WI38 (cell line): Measurements from ENCODE around the gene KCNIP2.

ENCODE experiments used
- H3K4me3 ChIP-seq: 2 replicates; pipeline ENCODE4 v1.5.1; 2011; ENCODE audit warnings: low read depth, mild to moderate bottlenecking, control low read depth, low read length
- TF ChIP-seq, protein P1 (sequence below): IDR thresholded peaks from 2 replicates; pipeline ENCODE4 v1.5.1; 2012; ENCODE audit warnings: low read depth, mild to moderate bottlenecking, control low read depth, low read length

The KCNIP2 gene

DNA sequence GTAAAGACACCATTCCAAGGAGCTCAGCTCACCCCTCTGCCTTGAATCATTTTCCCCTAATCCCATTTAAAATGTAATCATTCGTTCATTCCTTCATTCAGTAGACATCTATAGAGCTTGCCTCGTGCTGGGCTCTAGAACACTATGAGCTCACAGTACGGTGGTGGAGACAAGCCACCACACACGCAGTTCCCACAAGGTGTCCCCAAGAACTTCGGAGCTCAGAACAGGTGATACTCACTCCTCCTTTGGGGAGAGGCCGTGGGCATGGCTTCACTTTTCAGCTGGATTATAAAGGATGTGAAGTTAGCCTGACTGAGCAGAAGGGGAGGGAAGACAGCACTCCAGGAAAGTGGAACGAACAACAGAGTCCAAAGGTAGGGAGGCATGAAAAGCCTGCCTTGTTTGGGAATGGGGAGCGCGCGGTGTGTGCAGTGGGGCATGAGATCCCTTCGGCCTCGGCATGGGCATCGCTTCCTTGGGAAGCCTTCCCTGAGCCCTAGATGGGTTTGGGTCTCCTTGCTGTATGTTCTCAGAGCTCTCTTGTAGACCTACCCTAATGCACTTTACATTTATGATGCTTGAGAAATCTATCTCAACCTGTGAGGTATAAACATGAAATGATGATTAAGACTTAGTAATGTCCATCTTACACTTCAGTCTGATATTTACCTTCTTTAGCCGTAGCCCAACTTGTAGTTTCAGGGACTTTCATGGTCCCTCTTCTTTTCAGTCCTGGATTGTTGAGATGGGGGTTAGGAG is 24.5 kb downstream of the KCNIP2 start:
- TF ChIP-seq, protein P1, sequence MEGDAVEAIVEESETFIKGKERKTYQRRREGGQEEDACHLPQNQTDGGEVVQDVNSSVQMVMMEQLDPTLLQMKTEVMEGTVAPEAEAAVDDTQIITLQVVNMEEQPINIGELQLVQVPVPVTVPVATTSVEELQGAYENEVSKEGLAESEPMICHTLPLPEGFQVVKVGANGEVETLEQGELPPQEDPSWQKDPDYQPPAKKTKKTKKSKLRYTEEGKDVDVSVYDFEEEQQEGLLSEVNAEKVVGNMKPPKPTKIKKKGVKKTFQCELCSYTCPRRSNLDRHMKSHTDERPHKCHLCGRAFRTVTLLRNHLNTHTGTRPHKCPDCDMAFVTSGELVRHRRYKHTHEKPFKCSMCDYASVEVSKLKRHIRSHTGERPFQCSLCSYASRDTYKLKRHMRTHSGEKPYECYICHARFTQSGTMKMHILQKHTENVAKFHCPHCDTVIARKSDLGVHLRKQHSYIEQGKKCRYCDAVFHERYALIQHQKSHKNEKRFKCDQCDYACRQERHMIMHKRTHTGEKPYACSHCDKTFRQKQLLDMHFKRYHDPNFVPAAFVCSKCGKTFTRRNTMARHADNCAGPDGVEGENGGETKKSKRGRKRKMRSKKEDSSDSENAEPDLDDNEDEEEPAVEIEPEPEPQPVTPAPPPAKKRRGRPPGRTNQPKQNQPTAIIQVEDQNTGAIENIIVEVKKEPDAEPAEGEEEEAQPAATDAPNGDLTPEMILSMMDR = no peak
- peak overlapping the region; percentile 49 for H3K4me3 ChIP-seq

DNA sequence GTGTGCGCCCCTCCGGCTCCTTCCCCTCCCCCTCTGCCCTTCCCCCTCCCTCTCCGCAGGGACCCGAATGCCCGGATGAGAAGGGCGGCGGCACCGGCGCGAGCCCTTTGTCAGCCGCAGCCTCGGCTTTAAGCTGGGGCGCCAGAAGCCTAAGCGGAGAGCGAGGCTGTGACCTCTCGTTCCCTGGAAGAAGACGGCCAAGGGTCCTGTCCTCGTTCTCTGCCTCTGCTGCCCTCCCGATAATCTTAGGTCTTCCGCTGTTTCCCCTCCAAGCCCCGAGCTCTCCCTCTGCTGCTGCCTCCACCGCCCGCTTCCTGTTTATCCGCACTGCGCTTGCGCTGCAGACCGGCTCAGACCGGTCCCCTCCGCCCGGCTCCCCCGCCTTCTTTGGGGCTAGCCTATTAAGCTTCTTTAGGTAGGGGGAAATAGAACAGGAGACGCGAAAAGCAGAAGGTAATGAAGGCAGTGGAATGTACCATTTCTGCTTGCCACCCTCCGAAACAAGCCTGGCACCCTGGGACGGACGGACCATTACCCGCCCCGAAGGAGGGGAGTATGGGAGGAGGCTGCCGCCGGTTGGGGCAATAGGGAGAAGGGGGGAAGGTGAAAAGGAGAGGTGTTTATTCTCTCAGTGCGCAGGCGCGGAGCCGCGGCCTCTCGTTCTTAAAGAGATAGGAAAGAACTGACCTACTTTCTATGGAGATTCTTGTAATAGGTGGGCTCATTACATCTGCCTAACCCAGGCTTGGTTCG is 25.3 kb downstream of the KCNIP2 start, which contains the start of gene OGA:
Gene OGA (minus strand): TSS at position 326 of the 753 bp plus-strand sequence. CDS start 422 bp downstream, outside the sequence.
- peak within 1 kb of the TSS; percentile 99 for H3K4me3 ChIP-seq
- TF ChIP-seq, protein P1 = no peak

DNA sequence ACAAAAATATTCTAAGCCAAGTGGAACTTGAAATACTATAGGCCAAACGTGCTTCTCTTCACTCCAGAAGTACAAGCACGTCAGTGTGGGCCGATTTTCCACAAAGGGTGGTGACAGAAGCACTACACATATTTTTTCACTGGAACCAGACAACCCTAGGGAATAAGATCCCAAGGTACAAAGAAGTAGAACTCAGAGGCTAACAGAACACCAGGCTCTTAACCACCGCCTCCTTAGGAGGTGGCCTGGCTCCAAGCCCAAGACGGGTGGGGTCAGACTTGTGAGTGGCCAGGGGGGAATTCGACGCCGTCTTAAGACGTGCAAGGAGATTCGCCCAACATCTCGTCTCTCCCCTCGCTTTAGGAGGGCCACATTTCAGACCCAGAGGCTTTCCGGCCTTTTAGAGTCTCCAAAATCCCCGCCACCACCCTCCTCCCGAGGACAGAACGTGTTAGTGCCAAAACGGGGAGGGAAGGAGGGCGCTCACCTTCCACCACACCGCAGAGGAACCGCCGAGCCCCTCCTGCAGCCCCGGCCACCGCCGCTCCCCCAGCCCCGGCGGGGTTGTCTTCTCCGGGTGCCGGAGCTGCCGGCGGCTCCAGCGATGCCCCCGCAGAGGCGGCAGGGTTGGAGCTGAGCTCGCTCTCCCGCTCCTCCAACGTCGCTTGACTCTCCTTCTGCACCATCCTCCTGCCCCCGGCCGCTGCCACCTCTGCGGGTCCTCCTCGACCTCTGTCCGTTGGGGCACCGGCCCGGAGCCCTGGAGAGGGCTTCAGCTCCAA is 26.1 kb downstream of the KCNIP2 start:
- H3K4me3 ChIP-seq = peak overlapping the region; percentile 99
- TF ChIP-seq, protein P1 = no peak

DNA sequence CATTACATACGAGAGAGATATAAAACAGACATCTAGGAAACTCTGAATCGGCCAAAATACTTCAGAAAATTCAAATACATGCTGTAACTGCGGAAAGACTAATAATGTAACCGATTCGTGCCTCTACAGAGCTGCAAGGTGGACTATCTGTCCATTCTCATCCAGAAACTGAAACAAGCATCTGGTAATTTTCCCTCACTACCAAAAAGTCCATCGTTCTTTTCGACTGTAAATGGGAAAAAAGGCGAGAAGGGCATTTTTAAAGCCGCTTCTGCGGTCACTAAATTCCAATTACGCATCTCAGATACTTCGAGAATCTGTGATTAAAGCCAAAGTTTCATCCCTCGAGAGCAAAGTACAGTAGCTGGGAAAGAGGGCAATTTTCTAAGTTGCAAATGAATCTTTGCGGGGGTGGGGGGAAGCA is 26.7 kb downstream of the KCNIP2 start:
- TF ChIP-seq, protein P1 = no peak
- peak overlapping the region; percentile 99 for H3K4me3 ChIP-seq

DNA sequence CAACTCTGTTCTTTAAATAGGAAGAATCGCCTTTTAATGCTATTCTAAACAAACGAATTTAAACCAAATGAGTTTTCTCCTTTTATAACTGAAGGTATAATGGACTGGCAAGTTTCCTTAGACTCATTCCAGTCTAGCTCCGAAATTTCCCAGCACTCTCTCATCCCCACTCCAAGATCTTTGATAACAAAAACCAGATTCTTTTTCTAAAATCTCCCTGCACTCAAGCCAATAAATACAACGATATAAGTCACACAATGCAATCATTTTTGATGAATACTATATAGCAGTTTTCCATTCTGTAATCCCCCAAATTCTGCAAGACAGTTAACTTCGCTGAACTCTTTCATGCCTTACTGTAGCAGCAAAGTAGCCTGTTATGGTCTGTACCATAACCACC is 27.2 kb downstream of the KCNIP2 start:
- TF ChIP-seq, protein P1 = no peak

DNA sequence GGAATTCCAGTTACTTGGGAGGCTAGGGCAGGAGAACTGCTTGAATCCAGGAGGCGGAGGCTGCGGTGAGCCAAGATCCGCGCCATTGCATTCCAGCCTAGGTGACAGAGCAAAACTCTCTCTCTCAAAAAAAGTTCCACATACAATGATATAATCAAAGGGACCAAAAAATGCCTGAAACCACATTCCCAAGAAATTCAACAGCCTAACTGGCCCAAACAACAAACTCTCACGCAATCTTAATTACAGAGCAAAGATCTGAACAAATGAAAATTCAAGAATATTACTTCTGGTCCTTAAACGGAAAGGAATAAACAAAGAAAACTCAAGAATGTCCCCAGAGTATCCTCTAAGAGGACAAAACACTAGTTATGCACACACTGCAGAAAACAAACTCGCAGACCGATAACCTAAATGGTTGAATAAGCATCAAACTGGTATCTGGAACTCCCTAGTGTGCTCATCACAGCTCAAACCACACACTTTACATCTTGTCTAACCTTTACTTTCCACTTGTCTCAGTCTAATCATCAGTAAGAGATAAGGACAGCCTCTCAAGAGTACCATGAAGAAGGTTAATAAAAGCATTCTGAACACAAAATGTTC is 29.0 kb downstream of the KCNIP2 start:
- peak overlapping the region; percentile 99 for H3K4me3 ChIP-seq
- TF ChIP-seq, protein P1 = no peak

More for the DNA sequence above, 27.2 kb downstream of the KCNIP2 start:
- peak overlapping the region; percentile 99 for H3K4me3 ChIP-seq
